HG03135 (cell line): ENCODE data around the gene EEF1AKMT3.
"Not testable (repeated sequence)": the region's sequence is repeated elsewhere in the genome, so short reads cannot be mapped to it uniquely, and the experiment has no call there.

Experiments
- ATAC-seq: cut with Tn5 transposase; IDR thresholded peaks from one replicate; pipeline ENCODE4 v1.9.1; 2021; ENCODE audit warnings: mild to moderate bottlenecking, moderate library complexity; ENCODE audit not compliant: unreplicated experiment

EEF1AKMT3 gene

DNA sequence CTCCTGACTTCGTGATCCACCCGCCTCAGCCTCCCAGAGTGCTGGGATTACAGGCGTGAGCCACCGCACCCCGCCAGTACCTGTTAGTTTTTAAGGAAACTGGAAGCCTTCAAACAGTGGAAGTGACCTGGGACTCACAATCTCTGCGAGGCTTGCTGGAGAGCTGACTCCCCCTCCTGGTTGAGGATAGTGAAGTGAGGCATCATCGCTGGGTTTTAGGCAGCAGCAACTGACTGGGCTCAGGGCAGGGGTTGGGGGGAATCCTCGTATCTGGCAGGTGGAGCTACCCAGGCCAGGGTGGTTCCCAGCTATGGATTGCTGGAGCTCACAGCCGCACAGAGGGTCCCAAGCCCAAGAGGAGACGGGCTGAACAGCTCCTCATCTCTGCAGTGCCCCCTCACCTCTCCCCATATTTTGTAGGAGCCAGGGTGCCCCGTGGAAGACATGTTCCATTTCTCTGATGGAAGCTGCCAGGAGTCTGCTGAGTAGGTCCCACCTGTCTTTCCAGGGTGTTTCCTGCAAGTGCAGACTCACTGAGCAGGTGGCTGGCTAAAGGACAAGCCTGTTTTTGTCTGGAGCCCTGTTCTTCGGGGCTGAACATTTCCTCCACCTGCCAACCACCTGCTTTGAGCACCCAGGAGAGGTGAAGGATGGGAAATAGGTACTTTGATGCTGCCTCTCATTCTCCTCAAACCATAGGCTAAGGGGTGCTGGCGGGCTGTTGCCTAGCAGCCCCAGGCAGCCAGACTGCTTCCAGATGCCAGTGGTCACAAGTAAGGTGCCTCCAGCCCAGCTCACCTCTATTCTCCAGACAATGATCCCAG is 43.0 kb downstream of the EEF1AKMT3 start:
- ATAC-seq = no peak

DNA sequence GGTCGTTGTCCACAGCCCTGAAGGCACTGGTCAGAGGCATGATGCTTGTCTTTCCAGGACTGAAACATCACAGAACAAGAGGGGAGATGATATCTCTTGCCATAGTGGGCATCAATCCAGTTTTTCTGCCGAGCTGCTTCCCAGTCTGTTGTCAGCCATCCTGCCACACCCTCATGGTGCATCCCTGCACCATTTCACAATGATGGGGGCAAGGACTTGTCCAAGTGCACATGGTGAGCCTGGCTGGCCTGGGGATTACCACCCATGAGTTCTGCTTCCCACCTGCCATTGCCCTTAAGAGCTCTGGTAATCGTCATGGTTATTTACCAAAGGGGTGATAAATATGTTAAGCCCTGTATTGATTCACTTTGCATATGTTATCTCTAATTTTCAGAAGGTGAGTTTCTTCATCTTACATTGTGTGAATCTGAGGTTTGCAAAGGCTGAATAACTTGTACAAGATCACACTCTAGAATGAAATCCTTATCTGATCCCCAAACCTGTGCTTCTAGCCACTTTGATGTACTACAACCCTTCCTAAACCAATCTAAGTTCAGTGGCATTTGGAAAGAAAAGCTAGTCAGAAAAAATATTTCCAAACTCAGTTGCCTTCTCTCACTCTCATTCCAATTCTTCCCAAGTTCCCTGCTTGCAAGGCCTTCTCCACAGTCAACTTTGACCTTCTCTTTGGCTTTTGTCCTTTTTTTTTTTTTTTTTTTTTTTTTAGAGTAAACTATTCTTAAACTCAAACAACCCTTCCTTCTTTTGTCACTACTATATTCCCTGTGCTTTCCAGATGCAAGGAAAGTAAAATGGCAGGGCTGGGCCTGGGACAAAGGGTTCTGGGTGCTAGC is 43.8 kb downstream of the EEF1AKMT3 start:
- no peak for ATAC-seq

DNA sequence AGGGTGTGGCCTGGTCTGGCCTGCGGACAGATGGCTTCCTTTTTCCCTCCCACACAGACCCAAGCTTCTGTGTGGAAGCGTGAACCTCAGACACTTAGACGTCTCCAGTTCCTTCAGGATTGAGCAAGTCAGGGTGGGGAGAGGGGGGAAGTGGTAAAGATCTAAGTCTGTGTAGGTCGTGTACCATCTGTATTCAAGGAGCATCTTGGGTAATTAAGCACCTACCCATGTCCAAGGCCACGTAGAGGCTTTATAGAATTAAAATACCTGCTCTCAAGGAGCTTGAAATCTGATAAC is 44.4 kb downstream of the EEF1AKMT3 start:
- no peak for ATAC-seq

- no peak for ATAC-seq
Observed at GRCh38 chr12:57817261-57817989, 45.0 kb downstream of the EEF1AKMT3 start.

DNA sequence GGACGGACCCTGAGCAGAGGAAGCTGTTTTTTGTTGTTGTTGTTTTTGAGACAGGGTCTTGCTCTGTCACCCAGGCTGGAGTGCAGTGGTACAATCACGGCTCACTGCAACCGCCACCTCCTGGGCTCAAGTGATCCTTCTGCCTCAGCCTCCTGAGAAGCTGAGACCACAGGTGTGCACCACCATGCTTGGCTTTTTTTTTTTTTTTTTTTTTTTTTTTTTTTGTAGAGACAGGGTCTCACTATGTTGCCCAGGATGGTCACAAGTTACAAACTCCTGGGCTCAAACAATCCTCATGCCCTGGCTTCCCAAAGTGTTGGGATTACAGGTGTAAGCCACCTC is 45.5 kb downstream of the EEF1AKMT3 start:
- ATAC-seq = not testable (repeated sequence)

GRCh38 chr12:57820119-57820518 is 47.7 kb downstream of the EEF1AKMT3 start:
- not testable (repeated sequence) for ATAC-seq

GRCh38 chr12:57821015-57821414 is 48.6 kb downstream of the EEF1AKMT3 start:
- not testable (repeated sequence) for ATAC-seq

DNA sequence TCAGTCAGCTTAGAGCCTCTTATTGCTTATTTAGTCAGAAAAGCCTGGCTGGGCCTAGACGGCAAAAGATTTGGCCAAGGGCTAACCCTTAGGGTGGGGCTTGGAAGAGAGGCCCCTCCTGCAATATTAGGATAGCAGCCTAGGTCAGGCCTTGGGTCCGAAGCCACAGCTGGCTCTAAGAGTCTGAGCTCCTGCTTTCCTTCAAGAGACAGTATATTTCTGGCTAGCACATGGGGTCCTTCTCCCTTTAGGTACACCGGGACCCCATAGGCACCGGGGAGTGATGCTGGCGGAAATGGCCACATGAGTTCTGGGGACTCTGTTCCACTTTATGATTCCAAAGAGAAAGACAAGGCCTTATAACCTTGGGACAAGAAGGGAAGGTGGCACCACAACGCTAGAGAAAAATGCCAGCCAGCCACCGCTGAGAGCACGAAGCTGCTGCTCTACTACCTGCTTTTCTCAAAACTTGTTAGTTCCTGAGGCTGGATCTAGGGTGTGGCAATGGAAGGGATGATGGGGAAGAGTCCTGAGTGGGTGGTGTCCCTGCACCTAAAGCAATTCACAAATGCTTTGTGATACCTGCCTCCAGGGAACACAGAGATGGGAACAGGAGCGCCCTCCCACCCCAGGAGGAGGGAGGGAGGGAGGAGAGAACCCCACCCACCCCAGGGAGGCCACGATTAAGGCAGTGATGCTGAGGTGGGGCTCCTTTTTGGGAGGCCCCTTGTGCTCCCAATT is 49.2 kb downstream of the EEF1AKMT3 start:
- no peak for ATAC-seq

DNA sequence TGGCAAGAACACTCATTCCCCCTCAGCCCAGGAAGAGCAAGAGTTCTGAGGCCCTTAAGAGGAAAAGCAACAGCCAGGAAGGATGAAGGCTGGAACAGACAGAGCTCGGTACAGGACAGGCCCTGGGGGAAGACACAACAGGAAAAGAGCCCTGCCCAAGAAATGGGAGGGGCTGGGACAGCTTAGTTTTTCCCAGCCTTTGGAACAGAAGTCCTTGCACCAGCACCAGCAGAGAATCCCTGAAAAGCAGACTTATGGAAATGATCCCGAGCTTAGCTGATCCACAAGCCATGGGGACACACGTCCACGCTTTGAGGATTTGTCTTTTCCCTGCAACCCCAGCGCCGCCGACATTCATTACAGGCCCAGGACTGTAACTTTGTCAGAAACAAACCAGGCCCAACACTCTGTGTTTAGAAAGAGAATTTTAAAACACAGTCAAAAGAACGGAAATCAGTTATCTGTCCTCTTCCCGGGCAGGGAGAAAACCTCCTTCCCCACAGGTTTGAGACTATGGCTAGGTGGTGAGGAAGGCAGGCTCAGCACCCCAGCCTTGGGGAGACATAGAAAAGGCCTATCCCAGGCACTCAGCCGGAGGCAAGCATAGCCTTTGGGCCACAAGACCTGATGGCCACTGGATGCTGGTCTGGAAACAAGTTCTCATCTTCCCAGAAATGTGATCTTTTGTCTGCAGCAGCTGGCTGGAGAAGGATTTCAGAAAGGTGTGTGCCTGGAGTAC is 50.1 kb downstream of the EEF1AKMT3 start:
- no peak for ATAC-seq

- ATAC-seq = no peak
Observed at GRCh38 chr12:57823131-57823907, 50.9 kb downstream of the EEF1AKMT3 start.

GRCh38 chr12:57823908-57824640 is 51.7 kb downstream of the EEF1AKMT3 start:
- ATAC-seq = no peak

DNA sequence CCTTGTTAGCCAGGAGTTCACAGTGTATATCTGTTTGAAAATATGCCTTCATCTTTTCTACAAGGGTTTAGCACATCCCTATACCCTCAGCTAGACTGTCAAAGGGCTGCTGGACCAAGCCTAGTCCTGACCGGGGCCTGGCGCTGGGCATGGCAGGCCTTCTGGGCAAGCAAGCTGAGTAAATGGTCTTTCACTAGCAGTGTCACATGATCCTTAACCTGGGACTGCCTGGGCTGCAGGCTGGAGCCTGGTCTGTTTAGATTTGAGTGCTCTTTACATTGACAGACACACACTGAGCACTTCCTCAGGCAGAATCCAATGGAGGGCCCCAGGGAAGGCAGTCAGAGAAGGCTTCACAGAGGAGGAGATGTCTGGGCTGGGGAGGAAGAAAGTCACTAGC is 53.0 kb downstream of the EEF1AKMT3 start:
- no peak for ATAC-seq

DNA sequence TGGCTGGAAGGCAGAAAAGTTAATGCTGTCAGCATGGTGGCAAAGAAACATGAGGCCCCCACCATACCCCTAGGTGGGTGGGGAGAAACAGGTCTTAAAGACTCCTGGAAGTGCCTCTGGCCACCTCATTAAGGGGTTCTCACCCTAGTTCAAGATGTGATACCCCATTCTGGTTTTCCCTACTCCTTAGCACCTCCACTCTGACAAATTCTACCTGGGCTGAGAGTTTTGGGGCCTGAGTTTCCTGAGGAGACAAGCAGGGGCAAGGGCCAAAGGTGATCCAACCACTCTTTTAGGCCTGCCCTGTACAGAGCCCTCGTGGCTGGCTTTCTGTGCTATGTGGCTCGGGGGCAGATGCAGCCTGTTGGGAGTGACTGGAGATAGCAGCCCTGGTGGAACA is 54.0 kb downstream of the EEF1AKMT3 start:
- ATAC-seq = no peak

DNA sequence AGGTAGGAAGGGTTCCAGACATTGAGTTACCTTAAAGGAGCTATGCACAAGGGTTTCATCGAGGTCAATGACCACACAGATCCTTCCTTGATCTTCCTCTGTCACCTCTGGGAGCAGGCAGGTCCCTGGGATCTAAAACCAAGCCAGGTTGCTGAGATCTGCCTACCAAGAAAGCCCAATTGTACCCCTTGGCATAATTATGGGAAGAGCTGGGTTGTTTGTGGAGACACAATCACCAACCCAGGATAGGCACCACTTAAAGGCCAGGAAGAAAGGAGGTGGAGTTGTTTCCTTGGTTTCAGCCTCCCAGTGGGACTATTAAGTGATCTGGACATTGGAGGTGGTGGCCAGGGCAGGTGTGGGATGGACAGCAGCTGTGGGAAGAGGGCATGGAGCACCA is 54.6 kb downstream of the EEF1AKMT3 start:
- ATAC-seq = no peak

DNA sequence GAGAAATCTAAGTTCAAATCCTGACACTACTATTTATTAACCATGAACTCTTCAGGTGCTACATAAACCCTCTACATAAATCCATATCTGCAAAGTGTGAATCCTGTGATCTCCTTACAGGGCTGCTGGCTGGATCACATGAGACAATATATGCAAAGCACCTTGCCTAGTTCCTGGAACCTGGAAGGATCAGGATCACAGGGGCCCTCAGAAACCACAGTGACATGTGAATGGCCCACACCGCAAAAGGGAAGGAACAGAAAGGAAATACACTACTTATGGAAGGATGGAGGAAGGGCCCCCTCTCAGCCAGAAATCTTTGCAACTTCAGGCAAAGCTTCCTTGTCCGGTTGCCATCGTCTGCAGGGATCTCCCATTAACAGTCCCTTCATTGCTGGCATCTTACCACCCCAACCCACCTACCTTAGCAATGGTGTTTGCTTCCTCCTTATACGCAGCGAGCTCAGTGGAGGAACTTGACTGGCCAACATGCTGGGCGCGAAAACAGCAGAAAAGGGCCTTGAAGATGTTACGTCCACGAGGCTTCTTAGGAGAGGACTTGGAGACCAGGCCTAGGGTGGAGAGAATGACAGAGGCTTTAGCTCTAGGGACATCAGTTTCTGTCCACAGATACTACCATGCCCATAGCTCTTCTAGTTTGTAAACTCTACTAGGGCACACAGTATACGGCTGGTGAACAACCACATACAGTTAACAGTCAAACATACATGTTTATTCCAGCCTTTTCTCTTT is 56.8 kb downstream of the EEF1AKMT3 start:
- ATAC-seq = no peak

DNA sequence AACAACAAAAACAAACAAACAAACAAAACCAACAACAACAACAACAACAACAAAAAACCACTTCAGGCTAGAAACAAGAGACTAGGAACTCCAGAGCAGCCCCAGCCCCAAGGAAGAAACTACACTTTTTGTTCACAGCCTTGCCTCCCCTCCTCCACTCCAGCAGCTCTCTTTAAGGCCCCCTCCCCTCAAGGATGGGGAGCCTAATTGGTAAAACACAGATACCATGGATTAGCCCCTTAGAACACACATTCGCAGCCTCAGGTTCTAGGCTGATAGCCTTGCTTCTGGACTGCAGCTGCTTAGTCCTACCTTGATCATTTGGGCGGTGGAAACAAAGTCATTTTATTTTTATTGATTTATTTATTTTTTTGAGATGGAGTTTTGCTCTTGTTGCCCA is 58.0 kb downstream of the EEF1AKMT3 start:
- ATAC-seq = no peak
